WERI-Rb-1 (cell line): ENCODE measurements around the gene MTMR11.

Source experiments
- DNase-seq: peaks from one replicate; pipeline ENCODE4 v3.0.0-alpha.2; 2020
- H3K27ac ChIP-seq: fragments of 250-450 bp; sonication (Bioruptor Pico); 2 replicates; pipeline ENCODE4 v1.5.1; 2020; ENCODE audit warnings: mild to moderate bottlenecking, moderate library complexity
- H3K27me3 ChIP-seq: fragments of 250-450 bp; sonication (Bioruptor Pico); 2 replicates; pipeline ENCODE4 v1.5.1; 2021; ENCODE audit warnings: mild to moderate bottlenecking, low read depth, moderate library complexity; ENCODE audit not compliant: insufficient read depth, severe bottlenecking
- H3K36me3 ChIP-seq: fragments of 250-450 bp; sonication (Bioruptor Pico); 2 replicates; pipeline ENCODE4 v1.5.1; 2020; ENCODE audit warnings: mild to moderate bottlenecking, moderate library complexity
- H3K4me3 ChIP-seq: 2 replicates; pipeline ENCODE4 v1.5.1; 2011; ENCODE audit warnings: low read depth, mild to moderate bottlenecking, control low read depth, low read length
- H3K9me3 ChIP-seq: fragments of 250-450 bp; sonication (Bioruptor Pico); 2 replicates; pipeline ENCODE4 v1.5.1; 2021; ENCODE audit warnings: mild to moderate bottlenecking, moderate library complexity; ENCODE audit not compliant: severe bottlenecking
- TF ChIP-seq, protein P1 (sequence below): IDR thresholded peaks from 2 replicates; pipeline ENCODE4 v1.5.1; 2011; ENCODE audit warnings: low read depth, mild to moderate bottlenecking, control low read depth, inconsistent platforms, low read length

The MTMR11 gene

GRCh38 chr1:149914545-149914944, 22.1 kb downstream of the MTMR11 start:
- Histone ChIP-seq H3K27me3 (no peaks in the 10 kb centered on the region), H3K4me3 (no peak overlapping the region), H3K9me3 (no peaks in the 10 kb centered on the region), H3K36me3 (peaks cover 45% of the 10 kb centered on the region), H3K27ac (no peak overlapping the region)
- TF ChIP-seq, protein P1, sequence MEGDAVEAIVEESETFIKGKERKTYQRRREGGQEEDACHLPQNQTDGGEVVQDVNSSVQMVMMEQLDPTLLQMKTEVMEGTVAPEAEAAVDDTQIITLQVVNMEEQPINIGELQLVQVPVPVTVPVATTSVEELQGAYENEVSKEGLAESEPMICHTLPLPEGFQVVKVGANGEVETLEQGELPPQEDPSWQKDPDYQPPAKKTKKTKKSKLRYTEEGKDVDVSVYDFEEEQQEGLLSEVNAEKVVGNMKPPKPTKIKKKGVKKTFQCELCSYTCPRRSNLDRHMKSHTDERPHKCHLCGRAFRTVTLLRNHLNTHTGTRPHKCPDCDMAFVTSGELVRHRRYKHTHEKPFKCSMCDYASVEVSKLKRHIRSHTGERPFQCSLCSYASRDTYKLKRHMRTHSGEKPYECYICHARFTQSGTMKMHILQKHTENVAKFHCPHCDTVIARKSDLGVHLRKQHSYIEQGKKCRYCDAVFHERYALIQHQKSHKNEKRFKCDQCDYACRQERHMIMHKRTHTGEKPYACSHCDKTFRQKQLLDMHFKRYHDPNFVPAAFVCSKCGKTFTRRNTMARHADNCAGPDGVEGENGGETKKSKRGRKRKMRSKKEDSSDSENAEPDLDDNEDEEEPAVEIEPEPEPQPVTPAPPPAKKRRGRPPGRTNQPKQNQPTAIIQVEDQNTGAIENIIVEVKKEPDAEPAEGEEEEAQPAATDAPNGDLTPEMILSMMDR = no peak
- DNase-seq = no peak

GRCh38 chr1:149906570-149907075, 30.1 kb downstream of the MTMR11 start:
- no peak for DNase-seq
- TF ChIP-seq, protein P1 = no peak
- Histone ChIP-seq H3K27ac (no peak overlapping the region), H3K27me3 (no peaks in the 10 kb centered on the region), H3K9me3 (no peaks in the 10 kb centered on the region), H3K4me3 (no peak overlapping the region), H3K36me3 (peaks cover 93% of the 10 kb centered on the region)

DNA sequence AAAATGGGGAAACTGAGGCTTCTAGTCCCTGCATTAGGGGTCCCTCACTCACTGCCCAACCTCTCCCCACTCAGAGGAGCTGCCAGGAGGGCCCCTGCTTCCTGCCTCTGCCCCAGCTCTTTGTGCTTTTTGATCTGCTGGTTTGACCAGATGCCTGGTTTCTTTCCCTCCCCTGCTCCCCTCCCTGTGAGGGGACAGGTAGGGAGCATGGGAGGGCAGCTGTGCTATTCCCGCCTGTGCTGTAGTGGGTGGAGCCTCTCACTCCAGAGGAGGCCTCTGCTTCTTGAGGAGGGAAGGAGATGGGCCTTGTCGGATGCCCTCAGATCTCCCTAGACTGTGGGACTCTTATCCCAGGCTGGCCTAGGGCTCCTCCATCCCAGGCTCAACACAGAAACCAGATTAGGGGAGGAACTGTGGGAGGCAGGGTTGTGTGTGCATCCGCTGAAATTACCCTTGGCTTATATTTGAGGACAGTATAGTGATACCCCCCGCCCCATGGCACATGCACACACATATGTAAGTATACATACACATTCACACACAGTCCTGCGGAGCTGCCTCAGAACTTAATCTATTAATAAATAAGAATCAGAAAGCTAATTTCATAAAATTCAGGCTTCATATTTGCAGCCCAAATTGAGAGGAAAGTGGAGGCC, 32.7 kb downstream of the MTMR11 start:
- no peaks in the 10 kb centered on the region for H3K9me3 ChIP-seq
- peak overlapping the region; percentile 36; the same call in 1 of the 2 replicates for H3K27ac ChIP-seq
- no peaks in the 10 kb centered on the region for H3K27me3 ChIP-seq
- TF ChIP-seq, protein P1 = no peak
- peaks cover 67% of the 10 kb centered on the region for H3K36me3 ChIP-seq
- H3K4me3 ChIP-seq = no peak overlapping the region
- DNase-seq = peak; percentile 58

DNA sequence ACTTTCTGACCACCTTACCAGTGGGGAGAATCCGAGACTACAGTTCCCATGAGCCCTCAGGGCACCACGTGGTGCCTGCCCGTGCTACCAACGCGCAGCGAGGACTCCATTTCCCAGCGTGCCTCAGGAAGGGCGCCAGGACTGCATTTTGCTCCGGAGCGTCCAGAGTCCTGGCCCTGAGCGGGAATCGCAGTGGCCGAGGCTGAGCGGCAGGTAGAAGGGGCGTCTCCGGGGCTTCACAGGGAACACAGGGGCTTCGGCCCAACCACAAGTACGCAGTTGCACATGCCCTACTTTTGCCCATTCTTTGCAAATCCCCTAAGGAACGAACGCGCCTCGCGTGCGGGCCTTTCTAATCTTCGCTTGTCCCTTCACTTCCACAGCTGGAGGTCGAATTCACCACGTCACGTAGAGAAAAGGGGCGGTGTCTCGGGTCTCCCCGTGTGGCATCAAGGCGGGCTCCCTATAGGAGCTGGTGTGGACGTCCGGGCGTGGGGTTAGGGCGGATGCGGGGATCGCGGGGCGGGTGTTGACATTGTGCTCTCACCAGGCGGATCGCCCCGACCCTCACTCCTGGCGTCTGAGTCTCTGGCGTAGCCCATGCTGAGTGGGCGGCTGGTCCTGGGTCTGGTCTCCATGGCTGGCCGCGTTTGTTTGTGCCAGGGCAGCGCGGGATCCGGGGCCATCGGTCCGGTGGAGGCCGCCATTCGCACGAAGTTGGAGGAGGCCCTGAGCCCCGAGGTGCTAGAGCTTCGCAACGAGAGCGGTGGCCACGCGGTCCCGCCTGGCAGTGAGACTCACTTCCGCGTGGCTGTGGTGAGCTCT, 37.0 kb downstream of the MTMR11 start, which contains the start of gene BOLA1:
Gene BOLA1, plus strand, starts transcription at position 109 of the 825 bp plus-strand sequence. Its CDS starts 492 bp downstream, at position 601.
- TF ChIP-seq, protein P1 = no peak
- Histone ChIP-seq H3K36me3 (peaks cover 24% of the 10 kb centered on the region), H3K27me3 (no peaks in the 10 kb centered on the region), H3K27ac (peak within 1 kb of the TSS; percentile 53), H3K9me3 (no peaks in the 10 kb centered on the region), H3K4me3 (peak within 1 kb of the TSS; percentile 39)
- peak; percentile 83 for DNase-seq

DNA sequence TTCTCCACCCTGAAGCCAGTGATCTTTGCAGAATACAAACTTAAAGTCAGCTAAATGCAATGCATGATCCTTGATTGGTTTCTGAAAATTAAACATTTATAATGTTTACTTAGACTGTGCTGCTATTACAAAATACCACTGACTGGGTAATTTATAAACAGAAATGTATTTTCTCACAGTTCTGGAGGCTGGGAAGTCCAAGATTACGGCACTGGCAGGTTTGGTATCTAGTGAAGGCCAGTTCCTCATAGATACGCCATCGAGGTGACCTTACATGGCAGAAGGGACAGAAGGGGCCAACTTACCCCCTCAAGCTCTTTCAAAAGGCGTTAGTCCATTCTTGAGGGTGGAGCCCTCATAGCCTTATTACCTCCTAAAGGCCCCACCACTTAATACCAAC, 40.1 kb downstream of the MTMR11 start:
- no peaks in the 10 kb centered on the region for H3K9me3 ChIP-seq
- no peak overlapping the region for H3K27ac ChIP-seq
- H3K36me3 ChIP-seq = no peaks in the 10 kb centered on the region
- TF ChIP-seq, protein P1 = no peak
- DNase-seq = no peak
- no peaks in the 10 kb centered on the region for H3K27me3 ChIP-seq
- no peak overlapping the region for H3K4me3 ChIP-seq
